Measurements from ENCODE around the gene SDR39U1. TPM values are rescaled to one million over a fixed set of nuclear protein-coding genes. Genes with fewer than 3 reads are reported as not detected.

SDR39U1 gene
- total RNA-seq, 1 donor from 2014 or later = 80.0 TPM

GRCh38 chr14:24463884-24464785 is 21.6 kb upstream of the SDR39U1 start:
- no peak for ATAC-seq (ENCODE audit: low read depth)
- no peaks in the 10 kb centered on the region for H3K27me3 Mint-ChIP-seq
- TF ChIP-seq, protein P1, sequence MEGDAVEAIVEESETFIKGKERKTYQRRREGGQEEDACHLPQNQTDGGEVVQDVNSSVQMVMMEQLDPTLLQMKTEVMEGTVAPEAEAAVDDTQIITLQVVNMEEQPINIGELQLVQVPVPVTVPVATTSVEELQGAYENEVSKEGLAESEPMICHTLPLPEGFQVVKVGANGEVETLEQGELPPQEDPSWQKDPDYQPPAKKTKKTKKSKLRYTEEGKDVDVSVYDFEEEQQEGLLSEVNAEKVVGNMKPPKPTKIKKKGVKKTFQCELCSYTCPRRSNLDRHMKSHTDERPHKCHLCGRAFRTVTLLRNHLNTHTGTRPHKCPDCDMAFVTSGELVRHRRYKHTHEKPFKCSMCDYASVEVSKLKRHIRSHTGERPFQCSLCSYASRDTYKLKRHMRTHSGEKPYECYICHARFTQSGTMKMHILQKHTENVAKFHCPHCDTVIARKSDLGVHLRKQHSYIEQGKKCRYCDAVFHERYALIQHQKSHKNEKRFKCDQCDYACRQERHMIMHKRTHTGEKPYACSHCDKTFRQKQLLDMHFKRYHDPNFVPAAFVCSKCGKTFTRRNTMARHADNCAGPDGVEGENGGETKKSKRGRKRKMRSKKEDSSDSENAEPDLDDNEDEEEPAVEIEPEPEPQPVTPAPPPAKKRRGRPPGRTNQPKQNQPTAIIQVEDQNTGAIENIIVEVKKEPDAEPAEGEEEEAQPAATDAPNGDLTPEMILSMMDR (IDR thresholded peaks at IDR 0.05) = no peak
- ChIA-PET POLR2A (no interaction called here), CTCF (no interaction called here)
- H3K27ac Mint-ChIP-seq = no peak overlapping the region
- no peaks in the 10 kb centered on the region for H3K9me3 Mint-ChIP-seq
- H3K4me3 Mint-ChIP-seq = no peak overlapping the region
- peaks cover 8% of the 10 kb centered on the region for H3K4me1 Mint-ChIP-seq
- no peaks in the 10 kb centered on the region for H3K36me3 Mint-ChIP-seq (ENCODE audit: low read depth)
- intact Hi-C loops (cut with micrococcal nuclease) = no loop called here
- no peak for DNase-seq

DNA sequence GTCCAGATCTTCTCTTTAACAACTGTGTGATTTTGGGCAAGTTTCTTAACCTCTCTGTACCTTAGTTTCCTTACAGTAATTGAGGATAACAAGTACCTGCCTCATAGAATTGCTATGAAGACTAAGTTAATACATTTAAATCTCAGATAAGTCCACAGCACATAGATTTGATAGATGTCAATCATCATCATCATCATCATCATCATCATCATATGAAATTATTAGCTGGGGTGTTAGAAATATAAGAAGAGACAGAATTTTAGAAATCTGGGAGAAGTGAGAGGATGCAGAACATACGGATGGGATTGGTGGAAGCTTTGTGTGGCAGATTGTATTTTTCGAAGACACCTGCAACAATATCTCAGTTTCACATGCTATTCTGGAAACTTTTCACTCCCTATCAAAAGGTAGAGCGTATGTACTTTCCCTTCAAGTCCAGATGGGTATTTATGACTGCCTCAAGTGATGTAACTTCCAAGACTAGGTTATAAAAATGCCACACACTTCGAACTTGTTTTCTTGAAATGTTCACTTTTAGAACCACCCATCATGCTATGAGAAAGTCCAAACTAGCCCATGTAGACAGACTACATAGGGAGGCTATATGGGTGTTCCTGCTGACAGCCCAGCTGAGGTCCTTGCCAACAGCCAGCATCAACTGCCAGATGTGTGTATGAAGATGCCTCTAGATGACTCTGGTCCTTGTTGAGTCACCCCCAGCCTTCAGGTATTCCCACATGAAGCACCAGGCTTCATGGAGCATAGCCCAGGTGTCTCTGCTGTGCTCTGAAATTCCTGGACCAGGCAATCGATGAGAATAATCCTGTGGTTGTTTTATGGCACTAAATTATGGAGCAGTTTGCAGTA is 20.7 kb upstream of the SDR39U1 start:
- CTCF ChIA-PET = no interaction called here
- peaks cover under 1% of the 10 kb centered on the region for H3K36me3 Mint-ChIP-seq (ENCODE audit: low read depth)
- TF ChIP-seq, protein P1 (IDR thresholded peaks at IDR 0.05) = no peak
- POLR2A ChIA-PET = no interaction called here
- H3K9me3 Mint-ChIP-seq = no peaks in the 10 kb centered on the region
- DNase-seq (no peak), ATAC-seq (ENCODE audit: low read depth) (no peak)
- no peak overlapping the region for H3K4me3 Mint-ChIP-seq
- H3K27ac Mint-ChIP-seq = no peak overlapping the region
- H3K4me1 Mint-ChIP-seq = peaks cover 8% of the 10 kb centered on the region
- no peaks in the 10 kb centered on the region for H3K27me3 Mint-ChIP-seq
- intact Hi-C loops (cut with micrococcal nuclease) = no loop called here

DNA sequence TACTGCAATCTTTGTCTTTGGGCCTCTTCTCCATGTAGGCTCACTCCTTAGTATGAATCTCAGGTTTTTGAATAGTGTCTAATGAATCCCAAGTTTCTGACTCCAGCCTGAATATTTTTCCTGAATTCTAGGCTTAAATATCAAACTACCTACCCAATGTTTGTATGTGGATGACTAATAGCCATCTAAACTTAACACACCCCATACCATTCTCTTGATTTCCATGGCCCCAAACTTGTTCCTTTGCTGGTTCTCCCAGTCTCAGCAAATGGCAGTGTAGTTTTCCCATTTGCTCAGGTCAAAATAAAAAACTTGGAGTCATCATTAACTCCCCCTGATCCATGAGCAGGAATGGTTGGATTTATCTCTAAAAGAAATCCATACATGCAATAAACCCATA is 18.8 kb upstream of the SDR39U1 start:
- POLR2A ChIA-PET = no interaction called here
- intact Hi-C loops (cut with micrococcal nuclease) = no loop called here
- ATAC-seq (ENCODE audit: low read depth) = no peak
- CTCF ChIA-PET = no interaction called here
- Mint-ChIP-seq H3K4me1 (peaks cover 8% of the 10 kb centered on the region), H3K4me3 (no peak overlapping the region), H3K36me3 (ENCODE audit: low read depth) (peaks cover 5% of the 10 kb centered on the region), H3K27me3 (no peaks in the 10 kb centered on the region), H3K27ac (no peak overlapping the region), H3K9me3 (no peaks in the 10 kb centered on the region)
- no peak for DNase-seq
- TF ChIP-seq, protein P1 (IDR thresholded peaks at IDR 0.05) = no peak

- TF ChIP-seq, protein P1 (IDR thresholded peaks at IDR 0.05) = no peak
- ChIA-PET POLR2A (no interaction called here), CTCF (no interaction called here)
- ATAC-seq (ENCODE audit: low read depth) = no peak
- intact Hi-C loops (cut with micrococcal nuclease) = no loop called here
- Mint-ChIP-seq H3K27ac (no peak overlapping the region), H3K9me3 (no peaks in the 10 kb centered on the region), H3K27me3 (no peaks in the 10 kb centered on the region), H3K4me3 (no peak overlapping the region), H3K4me1 (peaks cover 4% of the 10 kb centered on the region), H3K36me3 (ENCODE audit: low read depth) (peaks cover 5% of the 10 kb centered on the region)
- DNase-seq = no peak
These were observed 16.8 kb upstream of the SDR39U1 start for GRCh38 chr14:24459331-24459730.

GRCh38 chr14:24458736-24459135 is 16.2 kb upstream of the SDR39U1 start:
- intact Hi-C loops (cut with micrococcal nuclease) = no loop called here
- Mint-ChIP-seq H3K4me1 (peaks cover 2% of the 10 kb centered on the region), H3K9me3 (no peaks in the 10 kb centered on the region), H3K4me3 (no peak overlapping the region), H3K36me3 (ENCODE audit: low read depth) (peaks cover 10% of the 10 kb centered on the region), H3K27ac (no peak overlapping the region), H3K27me3 (no peaks in the 10 kb centered on the region)
- ATAC-seq (ENCODE audit: low read depth) (no peak), DNase-seq (no peak)
- TF ChIP-seq, protein P1 (IDR thresholded peaks at IDR 0.05) = no peak
- ChIA-PET POLR2A (no interaction called here), CTCF (no interaction called here)

Data from activated B cell treated with CpG ODN at 0.5 μM for 24 hours (primary cell).